Calu3 (cell line): Measurements from ENCODE around the gene HEPACAM. TPM values are rescaled to one million over a fixed set of nuclear protein-coding genes. Genes with fewer than 3 reads are reported as not detected.

ENCODE experiments used
- BruUV-seq: library from RNA; stranded (reverse); fragments of 400-500 nt; replicated peaks from 2 replicates; lab custom pipeline; 2021; lab: Mats Ljungman, UMichigan
- CTCF ChIA-PET: fragments of 300-600 bp; sonication (Branson Sonifier 250); formaldehyde crosslinking; loops from one replicate; lab custom pipeline; 2022; ENCODE audit warnings: antibody characterized with exemption; lab: Charles Lee
- DNase-seq: peaks from one replicate; pipeline ENCODE4 v3.0.0; 2022
- H3K27ac Mint-ChIP-seq: one replicate; pipeline ENCODE4 v1.8.0; 2022; ENCODE audit warnings: mixed read lengths; ENCODE audit not compliant: unreplicated experiment
- H3K27me3 Mint-ChIP-seq: one replicate; pipeline ENCODE4 v1.8.0; 2022; ENCODE audit warnings: mixed read lengths; ENCODE audit not compliant: unreplicated experiment
- H3K36me3 Mint-ChIP-seq: one replicate; pipeline ENCODE4 v1.8.0; 2022; ENCODE audit warnings: mild to moderate bottlenecking, moderate library complexity, mixed read lengths; ENCODE audit not compliant: insufficient read depth, unreplicated experiment
- H3K4me1 Mint-ChIP-seq: one replicate; pipeline ENCODE4 v1.8.0; 2022; ENCODE audit warnings: mild to moderate bottlenecking, low read depth, mixed read lengths; ENCODE audit not compliant: unreplicated experiment
- H3K4me3 Mint-ChIP-seq: one replicate; pipeline ENCODE4 v1.8.0; 2022; ENCODE audit warnings: mild to moderate bottlenecking, low read depth, moderate library complexity, mixed read lengths; ENCODE audit not compliant: unreplicated experiment
- H3K9me3 Mint-ChIP-seq: one replicate; pipeline ENCODE4 v1.8.0; 2022; ENCODE audit warnings: low read depth, mixed read lengths; ENCODE audit not compliant: unreplicated experiment
- CTCF ChIP-seq: fragments of 200-600 bp; IDR thresholded peaks from one replicate; pipeline ENCODE4 v1.8.0; 2022; ENCODE audit warnings: antibody characterized with exemption; ENCODE audit not compliant: unreplicated experiment
- intact Hi-C: fragments of 100-400 bp; cut with micrococcal nuclease; formaldehyde crosslinking; loops from one replicate; pipeline ENCODE4 v1.10.0; 2022; ENCODE audit not compliant: unreplicated experiment
- total RNA-seq: library from RNA; stranded (reverse); gene quantifications from 2 replicates; pipeline ENCODE4 v1.2.3, GENCODE V29; 2022

The HEPACAM gene
- total RNA-seq, 1 experiment from 2014 or later: not detected

- H3K4me3 Mint-ChIP-seq: no peak overlapping the region
- intact Hi-C loops: no loop called here
- BruUV-seq: no TSS peak
- peaks cover 89% of the 10 kb centered on the region for H3K27me3 Mint-ChIP-seq
- H3K27ac Mint-ChIP-seq: no peak overlapping the region
- H3K4me1 Mint-ChIP-seq: no peaks in the 10 kb centered on the region
- no peaks in the 10 kb centered on the region for H3K9me3 Mint-ChIP-seq
- no peaks in the 10 kb centered on the region for H3K36me3 Mint-ChIP-seq
- no peak for TF ChIP-seq CTCF
- CTCF ChIA-PET: no interaction called here
- no peak for DNase-seq
Measured at GRCh38 chr11:124896821-124897391, 38.9 kb downstream of the HEPACAM start.

- Mint-ChIP-seq H3K27ac (no peak overlapping the region), H3K4me1 (no peaks in the 10 kb centered on the region), H3K4me3 (no peak overlapping the region), H3K27me3 (peaks cover 85% of the 10 kb centered on the region), H3K9me3 (no peaks in the 10 kb centered on the region), H3K36me3 (no peaks in the 10 kb centered on the region)
- intact Hi-C loops: no loop called here
- no peak for DNase-seq
- no peak for TF ChIP-seq CTCF
- CTCF ChIA-PET: no interaction called here
- BruUV-seq: no TSS peak
Measured at GRCh38 chr11:124896071-124896750, 39.6 kb downstream of the HEPACAM start.

- H3K27ac Mint-ChIP-seq: no peak overlapping the region
- TF ChIP-seq CTCF: no peak
- intact Hi-C loops: no loop called here
- no peaks in the 10 kb centered on the region for H3K36me3 Mint-ChIP-seq
- H3K27me3 Mint-ChIP-seq: peaks cover 85% of the 10 kb centered on the region
- H3K4me1 Mint-ChIP-seq: no peaks in the 10 kb centered on the region
- no peak for DNase-seq
- H3K9me3 Mint-ChIP-seq: no peaks in the 10 kb centered on the region
- CTCF ChIA-PET: no interaction called here
- H3K4me3 Mint-ChIP-seq: no peak overlapping the region
- BruUV-seq: no TSS peak
Measured at GRCh38 chr11:124895471-124895971, 40.3 kb downstream of the HEPACAM start.

- no peak overlapping the region for H3K27ac Mint-ChIP-seq
- TF ChIP-seq CTCF: no peak
- H3K9me3 Mint-ChIP-seq: no peaks in the 10 kb centered on the region
- DNase-seq: no peak
- no peak overlapping the region for H3K4me3 Mint-ChIP-seq
- H3K4me1 Mint-ChIP-seq: no peaks in the 10 kb centered on the region
- no peaks in the 10 kb centered on the region for H3K36me3 Mint-ChIP-seq
- CTCF ChIA-PET: no interaction called here
- intact Hi-C loops: no loop called here
- BruUV-seq: no TSS peak
- H3K27me3 Mint-ChIP-seq: peaks cover 85% of the 10 kb centered on the region
Measured at GRCh38 chr11:124894606-124895430, 41.0 kb downstream of the HEPACAM start.
